Measurements from ENCODE around the gene VSIG10L.

The VSIG10L gene

DNA sequence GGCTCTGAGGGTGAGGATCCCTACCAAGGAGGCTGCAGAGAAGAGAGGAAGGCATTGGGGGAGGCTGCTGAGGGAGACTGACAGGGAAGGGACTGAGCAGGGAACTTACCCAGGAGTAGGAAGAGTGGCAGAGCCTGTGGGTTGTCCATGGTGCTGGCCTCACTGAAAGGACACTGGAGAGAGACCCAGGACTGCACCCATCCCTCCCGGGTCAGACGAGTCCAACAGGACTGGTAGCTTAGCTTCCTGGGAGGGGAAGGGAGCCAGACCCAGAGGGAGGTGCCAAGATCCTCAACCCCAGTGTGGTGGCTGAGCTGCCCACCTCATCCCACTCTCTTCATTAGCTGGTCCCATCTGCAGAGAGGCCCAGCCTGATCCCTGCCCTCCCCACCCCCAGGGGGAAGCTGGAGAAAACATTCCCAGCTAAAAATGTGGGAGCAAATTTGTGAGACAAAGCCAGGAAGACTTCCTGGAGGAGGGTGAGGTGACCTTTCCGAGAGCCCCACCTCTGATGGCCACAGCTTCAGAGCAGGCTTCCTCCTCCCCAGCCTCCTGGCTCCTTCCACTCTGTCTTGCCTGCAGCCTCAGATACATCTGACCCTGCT, at the start of gene VSIG10L:
Gene VSIG10L (minus strand): TSS at position 164 of the 605 bp plus-strand sequence. CDS start 15 bp downstream, at position 149.
- DNase-seq = no peak

DNA sequence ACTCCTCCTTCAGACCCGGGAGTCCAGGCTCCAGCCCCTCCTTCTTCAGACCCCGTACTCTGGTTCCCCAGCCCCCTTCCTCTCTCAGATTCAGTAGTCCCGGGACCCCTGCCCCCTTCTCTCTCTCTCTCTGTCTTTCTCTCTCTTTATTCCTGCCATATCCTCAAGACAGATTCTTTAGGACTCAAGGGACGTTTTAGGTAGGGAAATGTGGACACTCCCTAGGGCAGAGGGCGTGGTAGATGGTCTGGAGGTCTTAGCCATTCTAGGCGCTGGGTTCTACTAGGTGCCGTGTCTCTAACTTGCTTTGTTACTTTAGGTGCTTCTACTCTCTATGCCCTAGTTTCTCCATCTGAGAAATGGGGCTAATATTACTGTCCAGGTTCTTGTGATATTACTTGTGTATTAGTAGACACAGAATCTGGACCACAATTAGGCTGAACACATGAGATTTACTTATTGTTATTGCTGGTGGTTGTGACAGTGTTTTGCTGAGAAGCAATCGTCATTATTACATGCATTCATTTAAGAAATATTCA, 49.2 kb upstream of the VSIG10L start:
- DNase-seq = no peak

DNA sequence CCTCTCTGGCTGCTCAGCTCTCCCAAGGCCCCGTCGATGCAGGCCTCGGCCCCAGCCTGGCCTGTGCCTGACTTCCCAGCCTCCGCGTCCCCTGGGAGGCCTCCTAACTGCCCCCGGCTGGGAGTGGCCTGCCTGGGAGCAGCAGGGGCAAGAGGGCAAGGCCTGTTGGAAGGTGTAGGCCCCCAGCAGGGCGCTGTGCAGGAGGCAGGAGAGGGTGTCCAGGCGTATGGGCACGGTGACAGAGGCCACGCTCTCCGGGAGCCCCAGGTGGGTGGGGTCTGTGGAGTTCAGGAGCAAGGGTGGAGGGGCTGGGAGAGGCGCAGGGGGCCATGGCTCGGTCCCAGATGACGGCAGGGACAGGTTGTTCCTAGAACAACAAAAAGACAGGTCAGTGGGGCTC, 47.2 kb upstream of the VSIG10L start:
- DNase-seq = no peak

GRCh38 chr19:51387924-51388389, 46.0 kb upstream of the VSIG10L start, which contains the start of gene LIM2:
Gene LIM2 (minus strand): TSS chr19:51387974. CDS start chr19:51387443, 531 bp downstream.
- no peak for DNase-seq

GRCh38 chr19:51386882-51387520, 45.1 kb upstream of the VSIG10L start:
- DNase-seq = no peak

DNA sequence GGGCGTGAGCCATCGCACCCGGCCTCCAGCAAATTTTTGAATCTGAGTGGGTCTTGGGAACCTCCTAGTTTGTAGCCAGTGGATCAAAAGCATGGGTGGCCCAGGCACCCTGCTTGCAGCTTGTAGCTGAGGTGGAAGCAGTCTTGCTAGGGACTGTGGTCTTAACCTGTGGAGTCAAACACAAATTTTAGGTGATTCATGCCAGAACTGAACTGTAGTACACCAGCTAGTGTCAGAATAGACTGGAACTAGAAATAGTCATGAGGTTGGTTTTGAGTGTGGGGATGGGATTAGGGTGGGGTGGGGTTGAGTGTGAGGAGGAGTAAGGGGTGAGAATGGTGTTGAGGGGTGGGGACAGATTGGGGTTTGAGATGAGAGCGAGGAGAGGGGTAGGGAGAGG, 40.1 kb upstream of the VSIG10L start:
- no peak for DNase-seq

GRCh38 chr19:51380379-51380778, 38.4 kb upstream of the VSIG10L start:
- DNase-seq = no peak

DNA sequence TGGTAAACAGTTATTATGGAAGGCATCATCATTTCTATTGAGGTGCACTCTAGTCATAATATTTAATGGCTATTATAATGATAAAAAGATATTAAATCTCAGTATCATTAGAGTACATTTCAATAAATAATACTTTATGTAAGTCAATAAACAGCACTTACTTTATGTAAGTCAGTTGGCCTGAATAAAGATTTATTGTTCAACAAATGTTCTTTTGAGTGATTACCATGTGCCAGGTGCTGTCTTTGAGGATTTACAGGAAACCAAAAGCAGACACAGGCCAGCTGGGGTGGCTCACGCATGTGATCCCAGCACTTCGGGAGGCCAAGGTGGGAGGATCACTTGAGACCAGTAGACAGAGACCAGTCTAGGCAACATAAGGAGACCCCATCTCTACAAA, 35.5 kb upstream of the VSIG10L start:
- DNase-seq = no peak

DNA sequence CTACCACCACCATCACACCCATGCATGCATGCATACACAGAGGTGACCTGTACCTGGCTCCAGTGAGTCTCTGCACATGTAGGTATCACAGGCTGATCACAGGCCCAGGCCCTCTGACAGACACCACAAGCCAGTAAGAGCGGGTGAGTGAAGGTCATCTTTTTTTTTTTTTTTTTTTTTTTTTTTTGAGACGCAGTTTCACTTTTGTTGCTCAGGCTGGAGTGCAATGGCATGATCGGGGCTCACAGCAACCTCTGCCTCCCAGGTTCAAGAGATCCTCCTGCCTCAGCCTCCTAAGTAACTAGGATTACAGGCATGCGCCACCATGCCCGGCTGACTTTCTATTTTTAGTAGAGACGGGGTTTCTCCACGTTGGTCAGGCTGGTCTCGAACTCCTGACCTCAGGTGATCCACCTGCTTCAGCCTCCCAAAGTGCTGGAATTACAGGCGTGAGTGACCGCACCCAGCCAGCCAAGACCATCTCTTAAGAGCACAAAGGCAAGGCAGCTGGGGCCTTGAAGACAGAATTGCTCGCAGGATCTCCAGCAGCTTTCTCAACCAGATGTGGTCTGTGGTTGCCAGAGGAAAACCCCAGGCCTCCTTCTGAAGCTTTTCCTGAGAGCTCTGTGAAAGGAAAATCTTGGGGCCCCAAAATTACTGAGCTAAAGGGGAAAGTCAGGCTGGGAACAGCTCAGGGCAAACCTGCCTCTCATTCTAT, 33.7 kb upstream of the VSIG10L start:
- no peak for DNase-seq

GRCh38 chr19:51372649-51373504, 30.9 kb upstream of the VSIG10L start, which contains the start of gene NKG7:
Gene NKG7 (minus strand): TSS chr19:51372654. CDS start chr19:51372535, 119 bp downstream.
- DNase-seq = no peak

- no peak for DNase-seq
Measured at GRCh38 chr19:51372021-51372648, 30.2 kb upstream of the VSIG10L start.

DNA sequence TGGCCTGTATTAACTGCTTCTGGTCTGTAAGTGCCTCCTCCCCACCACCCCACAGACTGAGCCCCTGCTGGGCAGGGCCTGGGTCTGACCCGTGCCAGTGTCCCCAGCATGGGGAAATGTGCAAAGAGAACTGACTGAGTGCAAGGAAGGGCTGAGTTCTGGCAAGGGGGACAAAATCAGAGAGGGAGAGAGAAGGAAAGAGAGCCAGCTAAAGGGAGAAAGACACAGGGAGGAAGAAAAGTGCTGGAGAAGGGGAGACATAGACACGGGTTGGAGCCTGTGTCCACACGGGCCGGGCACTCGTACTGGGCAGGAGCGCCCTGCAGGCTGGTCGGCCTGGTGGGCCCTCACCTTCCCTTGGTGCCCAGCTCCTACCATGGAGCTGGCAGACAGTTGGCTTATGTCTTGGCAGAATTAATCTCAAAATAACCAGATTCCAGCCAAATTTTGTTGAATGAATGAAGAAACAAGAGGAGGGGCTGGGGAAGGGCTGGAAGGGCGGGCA, 29.3 kb upstream of the VSIG10L start:
- DNase-seq = no peak

- DNase-seq = no peak
Measured at GRCh38 chr19:51370230-51370629, 28.3 kb upstream of the VSIG10L start.

- DNase-seq = no peak
Measured at GRCh38 chr19:51368366-51369282, 26.7 kb upstream of the VSIG10L start, which contains the start of gene CLDND2. Gene CLDND2 (minus strand): TSS chr19:51369003. CDS start chr19:51368577, 426 bp downstream.

DNA sequence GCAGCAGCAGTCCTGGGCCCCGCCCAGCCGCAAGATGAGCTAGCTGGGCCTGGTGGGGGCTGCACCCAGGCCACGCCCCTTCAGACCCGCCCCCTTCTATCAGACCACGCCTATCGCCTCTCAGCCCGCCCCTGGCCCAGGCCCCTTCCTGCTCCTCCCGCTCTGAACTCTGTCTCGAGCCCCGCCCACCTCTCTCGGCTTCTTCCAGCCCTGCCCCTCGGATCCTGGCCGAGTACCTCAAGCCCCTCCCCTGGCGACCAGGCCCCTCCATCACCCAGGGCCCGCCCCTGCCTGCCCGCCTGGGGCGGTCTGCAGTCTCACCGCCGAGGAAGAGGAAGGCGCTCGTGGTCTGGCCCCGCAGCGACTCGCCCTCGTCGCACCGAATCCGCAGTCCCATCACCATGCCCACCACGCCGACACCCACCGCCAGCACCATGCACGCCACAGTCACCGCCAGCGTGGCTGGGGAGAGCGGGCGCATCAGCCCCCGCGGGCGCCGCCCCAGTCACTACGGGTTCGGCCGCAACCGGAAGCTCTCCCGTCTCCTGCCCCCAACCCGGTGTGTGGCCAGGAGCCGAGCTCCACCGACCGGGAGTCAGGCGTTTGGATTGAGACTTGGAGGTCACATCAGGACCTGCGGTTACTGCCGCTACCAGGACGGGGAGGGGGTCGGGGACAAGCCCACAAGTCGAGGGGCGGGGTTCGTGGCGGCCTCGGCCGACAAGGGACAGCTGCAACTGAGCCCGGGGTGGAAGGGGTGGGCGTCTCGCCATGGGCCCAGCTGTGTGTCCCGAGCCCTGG, 25.8 kb upstream of the VSIG10L start:
- peak; percentile 50 for DNase-seq

DNA sequence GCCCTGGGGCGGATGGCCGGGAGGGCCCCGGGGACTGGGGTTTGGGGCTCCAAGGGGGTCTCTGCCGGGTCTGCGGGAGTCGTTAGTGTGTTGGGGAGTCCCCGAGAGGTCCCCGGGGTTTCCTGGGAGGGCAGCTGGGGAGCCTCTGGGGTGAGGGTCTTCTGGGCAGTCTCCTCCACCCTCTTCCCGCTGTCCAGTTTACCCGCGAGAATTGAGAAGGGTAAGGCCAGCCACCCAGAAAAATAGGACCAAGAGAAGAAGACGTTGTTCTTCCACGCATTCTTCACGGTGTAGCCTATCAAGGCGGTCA, 25.3 kb upstream of the VSIG10L start:
- DNase-seq = no peak

DNA sequence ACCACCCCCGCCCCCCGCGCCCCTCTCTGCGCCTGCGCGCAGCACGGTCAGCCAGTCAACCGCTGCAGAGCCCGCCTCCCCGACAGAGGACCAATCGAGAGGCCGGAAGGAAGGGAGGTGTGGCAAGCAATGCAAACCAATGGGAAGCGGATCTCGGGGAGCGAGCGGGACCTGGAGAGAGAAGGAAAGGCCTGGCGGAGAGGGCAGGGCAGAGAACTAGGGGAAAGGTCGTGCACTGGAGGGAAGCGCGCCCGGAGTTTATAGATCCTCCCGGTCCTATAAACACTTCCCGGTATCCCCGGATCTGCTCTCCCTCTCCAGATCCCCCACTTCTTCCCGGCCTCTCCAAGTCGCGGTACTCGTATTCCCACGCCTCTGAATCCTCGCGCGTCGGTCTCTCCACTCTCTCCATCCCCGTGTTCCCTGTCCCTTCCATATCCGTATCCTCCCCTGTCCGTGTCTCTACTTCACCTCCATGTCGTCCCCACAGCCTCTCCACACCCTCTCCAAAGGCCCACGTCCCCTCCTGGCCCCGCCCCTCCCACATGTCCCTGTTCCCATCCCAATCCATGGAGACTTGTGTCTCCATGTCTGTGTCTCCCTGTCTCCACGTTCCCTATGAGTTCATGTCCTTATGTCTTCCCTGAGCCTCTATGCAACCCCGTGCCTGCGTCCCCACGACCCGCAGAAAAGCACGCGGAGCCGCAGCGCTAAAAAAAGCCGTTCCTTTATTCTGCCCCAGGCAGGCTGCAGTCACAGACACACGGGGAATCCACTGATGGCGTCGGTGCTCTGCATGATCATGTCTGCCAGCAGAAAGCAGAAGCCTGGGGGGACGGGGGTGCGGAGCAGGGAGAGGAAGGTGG, 24.7 kb upstream of the VSIG10L start:
- peak; percentile 80 for DNase-seq

GRCh38 chr19:51365965-51366388, 24.0 kb upstream of the VSIG10L start, which contains the start of gene ETFB:
Gene ETFB (minus strand): TSS chr19:51366388. CDS start chr19:51366326, 62 bp downstream.
- DNase-seq = no peak

Data from NCI-H2029 treated with DMSO at 0.1 percent for 48 hours (cell line).